ENCODE results near the gene NEMP2. TPM values are rescaled to one million over a fixed set of nuclear protein-coding genes. Genes with fewer than 3 reads are reported as not detected.

NEMP2 gene
- total RNA-seq, 1 donor from 2014 or later = 11.9 TPM

- Mint-ChIP-seq H3K27ac (ENCODE audit: unreplicated experiment) (no peak overlapping the region), H3K4me1 (ENCODE audit: unreplicated experiment) (peaks cover 5% of the 10 kb centered on the region), H3K9me3 (ENCODE audit: unreplicated experiment) (no peaks in the 10 kb centered on the region), H3K4me3 (ENCODE audit: unreplicated experiment) (no peak overlapping the region), H3K36me3 (ENCODE audit: unreplicated experiment) (peaks cover 7% of the 10 kb centered on the region), H3K27me3 (ENCODE audit: unreplicated experiment) (no peaks in the 10 kb centered on the region)
- no peak for DNase-seq (ENCODE audit: extremely low spot score, unreplicated experiment)
- TF ChIP-seq CTCF (IDR thresholded peaks at IDR 0.05) = no peak
Measured at GRCh38 chr2:190507135-190507534, 27.4 kb downstream of the NEMP2 start.

- no peaks in the 10 kb centered on the region for H3K27me3 Mint-ChIP-seq (ENCODE audit: unreplicated experiment)
- no peak for DNase-seq (ENCODE audit: extremely low spot score, unreplicated experiment)
- TF ChIP-seq CTCF (IDR thresholded peaks at IDR 0.05) = no peak
- no peaks in the 10 kb centered on the region for H3K9me3 Mint-ChIP-seq (ENCODE audit: unreplicated experiment)
- no peak overlapping the region for H3K4me3 Mint-ChIP-seq (ENCODE audit: unreplicated experiment)
- H3K27ac Mint-ChIP-seq (ENCODE audit: unreplicated experiment) = no peak overlapping the region
- H3K36me3 Mint-ChIP-seq (ENCODE audit: unreplicated experiment) = peaks cover 7% of the 10 kb centered on the region
- H3K4me1 Mint-ChIP-seq (ENCODE audit: unreplicated experiment) = peaks cover 5% of the 10 kb centered on the region
Measured at GRCh38 chr2:190506666-190507065, 27.9 kb downstream of the NEMP2 start.

GRCh38 chr2:190505696-190506095 lies 28.8 kb downstream of the NEMP2 start:
- Mint-ChIP-seq H3K9me3 (ENCODE audit: unreplicated experiment) (no peaks in the 10 kb centered on the region), H3K27me3 (ENCODE audit: unreplicated experiment) (no peaks in the 10 kb centered on the region), H3K36me3 (ENCODE audit: unreplicated experiment) (peaks cover 8% of the 10 kb centered on the region), H3K27ac (ENCODE audit: unreplicated experiment) (no peak overlapping the region), H3K4me1 (ENCODE audit: unreplicated experiment) (peaks cover 5% of the 10 kb centered on the region), H3K4me3 (ENCODE audit: unreplicated experiment) (no peak overlapping the region)
- DNase-seq (ENCODE audit: extremely low spot score, unreplicated experiment) = no peak
- TF ChIP-seq CTCF (IDR thresholded peaks at IDR 0.05) = no peak

- H3K36me3 Mint-ChIP-seq (ENCODE audit: unreplicated experiment) = peaks cover 10% of the 10 kb centered on the region
Measured at GRCh38 chr2:190504912-190505311, 29.6 kb downstream of the NEMP2 start.

GRCh38 chr2:190503088-190503487 lies 31.4 kb downstream of the NEMP2 start:
- no peak overlapping the region for H3K4me3 Mint-ChIP-seq (ENCODE audit: unreplicated experiment)
- peaks cover 5% of the 10 kb centered on the region for H3K4me1 Mint-ChIP-seq (ENCODE audit: unreplicated experiment)
- no peak for TF ChIP-seq CTCF (IDR thresholded peaks at IDR 0.05)
- H3K9me3 Mint-ChIP-seq (ENCODE audit: unreplicated experiment) = no peaks in the 10 kb centered on the region
- no peak overlapping the region for H3K27ac Mint-ChIP-seq (ENCODE audit: unreplicated experiment)
- H3K36me3 Mint-ChIP-seq (ENCODE audit: unreplicated experiment) = peaks cover 18% of the 10 kb centered on the region
- H3K27me3 Mint-ChIP-seq (ENCODE audit: unreplicated experiment) = no peaks in the 10 kb centered on the region
- no peak for DNase-seq (ENCODE audit: extremely low spot score, unreplicated experiment)

More at GRCh38 chr2:190504912-190505311, 29.6 kb downstream of the NEMP2 start:
- Mint-ChIP-seq H3K4me1 (ENCODE audit: unreplicated experiment) (peaks cover 5% of the 10 kb centered on the region), H3K27ac (ENCODE audit: unreplicated experiment) (no peak overlapping the region), H3K9me3 (ENCODE audit: unreplicated experiment) (no peaks in the 10 kb centered on the region), H3K27me3 (ENCODE audit: unreplicated experiment) (no peaks in the 10 kb centered on the region), H3K4me3 (ENCODE audit: unreplicated experiment) (no peak overlapping the region)
- DNase-seq (ENCODE audit: extremely low spot score, unreplicated experiment) = no peak
- TF ChIP-seq CTCF (IDR thresholded peaks at IDR 0.05) = no peak
